GM21717 (cell line): ENCODE data around the gene UBXN10.

ENCODE experiments used
- ATAC-seq: cut with Tn5 transposase; IDR thresholded peaks from one replicate; pipeline ENCODE4 v1.9.1; 2021; ENCODE audit warnings: mild to moderate bottlenecking, moderate library complexity; ENCODE audit not compliant: unreplicated experiment

UBXN10 gene

GRCh38 chr1:20151906-20152598 lies 33.8 kb upstream of the UBXN10 start:
- ATAC-seq, result peak; percentile 55

- ATAC-seq, result no peak
These were observed 33.3 kb upstream of the UBXN10 start for GRCh38 chr1:20152599-20152930.

DNA sequence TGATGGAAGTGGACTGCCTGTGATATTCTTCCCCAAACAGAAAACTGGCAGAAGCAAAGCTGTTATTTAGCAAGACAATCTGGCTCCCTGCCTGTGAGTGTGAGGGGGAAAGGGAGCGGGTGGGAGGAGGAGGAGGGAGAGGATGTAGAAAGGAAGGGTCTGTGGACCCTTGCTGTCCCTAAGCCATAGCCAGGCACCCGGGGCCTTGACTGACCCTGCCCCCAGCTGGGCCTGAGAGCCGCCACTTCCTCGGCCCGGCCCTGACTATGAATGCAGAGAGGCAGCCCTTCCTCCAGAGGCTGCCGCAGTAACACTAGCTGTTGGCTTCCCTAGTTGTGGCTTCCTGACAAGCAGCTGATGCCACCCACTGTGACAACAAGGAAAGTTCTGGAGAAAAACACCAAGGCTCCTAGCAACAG lies 32.9 kb upstream of the UBXN10 start:
- ATAC-seq, result no peak

GRCh38 chr1:20154301-20154831 lies 31.5 kb upstream of the UBXN10 start:
- no peak for ATAC-seq

- no peak for ATAC-seq
These were observed 27.4 kb upstream of the UBXN10 start for GRCh38 chr1:20158358-20159070.

DNA sequence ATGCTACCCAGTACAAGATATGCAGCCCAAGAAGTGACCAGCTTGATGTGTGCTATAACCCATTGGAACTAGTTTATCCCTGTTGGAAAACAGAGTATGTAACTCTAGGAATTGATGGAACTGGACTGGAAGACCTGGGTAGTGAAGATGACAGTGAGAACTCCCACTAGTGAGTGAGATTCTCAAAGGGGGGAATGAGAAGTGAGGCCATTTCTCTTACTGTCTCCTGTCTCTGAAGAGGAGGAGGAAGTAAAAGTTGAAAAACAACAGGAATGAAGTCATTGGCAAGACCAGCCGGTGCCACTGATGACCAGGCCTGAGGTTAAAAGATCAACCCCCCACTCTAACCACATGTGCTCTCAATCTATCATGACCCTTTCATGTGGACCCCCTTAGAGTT lies 25.9 kb upstream of the UBXN10 start:
- no peak for ATAC-seq

GRCh38 chr1:20164694-20165202 lies 21.1 kb upstream of the UBXN10 start:
- no peak for ATAC-seq

- ATAC-seq, result no peak
These were observed 20.4 kb upstream of the UBXN10 start for GRCh38 chr1:20165522-20165951.

GRCh38 chr1:20166051-20166450 lies 19.8 kb upstream of the UBXN10 start:
- ATAC-seq, result no peak

DNA sequence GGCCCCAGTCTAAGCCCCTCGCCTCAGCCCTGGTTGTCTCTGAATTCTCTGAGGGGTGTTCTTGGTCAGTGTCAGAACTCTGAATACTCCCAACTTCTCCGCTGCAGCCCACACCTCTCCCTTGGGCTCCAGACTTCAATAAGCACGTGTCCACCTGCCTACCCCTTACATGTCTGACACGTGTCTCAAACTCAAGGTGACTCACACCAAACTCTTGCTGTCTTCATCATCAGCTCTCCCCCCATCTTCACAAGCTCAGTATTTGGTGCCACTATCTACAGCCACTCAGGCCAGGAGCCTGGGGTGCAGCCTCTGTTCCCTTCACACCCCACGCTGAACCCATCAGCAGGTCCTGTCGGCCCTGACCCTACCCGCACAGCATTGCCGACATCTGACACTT lies 18.8 kb upstream of the UBXN10 start:
- no peak for ATAC-seq

GRCh38 chr1:20168564-20169491 lies 17.1 kb upstream of the UBXN10 start:
- no peak for ATAC-seq

DNA sequence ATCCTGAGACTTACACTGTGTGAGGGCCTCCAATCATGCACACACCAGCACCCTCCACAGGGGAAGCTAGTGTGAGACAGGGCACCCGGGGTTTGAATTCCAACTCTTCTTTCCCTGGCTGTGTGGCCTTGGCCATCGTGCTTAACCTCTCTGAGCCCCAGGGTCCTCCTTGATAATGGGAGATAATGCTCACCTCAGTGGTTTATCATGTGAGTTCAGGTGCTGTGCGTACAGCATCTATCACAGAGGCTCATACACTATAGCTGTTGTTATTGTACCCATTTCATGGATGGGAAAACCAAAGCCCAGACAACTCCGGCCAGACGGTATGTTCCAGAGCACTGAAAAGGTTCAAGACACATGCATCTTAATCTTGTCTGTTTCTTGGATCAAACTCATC lies 16.0 kb upstream of the UBXN10 start:
- no peak for ATAC-seq

- no peak for ATAC-seq
These were observed 13.8 kb upstream of the UBXN10 start for GRCh38 chr1:20172033-20172590.

GRCh38 chr1:20174937-20175666 lies 10.8 kb upstream of the UBXN10 start:
- no peak for ATAC-seq

GRCh38 chr1:20178634-20179370 lies 7.1 kb upstream of the UBXN10 start:
- no peak for ATAC-seq

- ATAC-seq, result no peak
These were observed 6.3 kb upstream of the UBXN10 start for GRCh38 chr1:20179371-20180128.

- no peak for ATAC-seq
These were observed 5.6 kb upstream of the UBXN10 start for GRCh38 chr1:20180129-20180843.

GRCh38 chr1:20180844-20181207 lies 5.1 kb upstream of the UBXN10 start:
- no peak for ATAC-seq
